IPS-18c (cell line): ENCODE data around the gene ACADS.

Experiments used
- H3K4me3 ChIP-seq: 2 replicates; pipeline ENCODE4 v1.7.0; 2013; ENCODE audit warnings: low read depth, mild to moderate bottlenecking, low read length, moderate library complexity; ENCODE audit not compliant: insufficient read depth
- H3K9me3 ChIP-seq: one replicate; pipeline ENCODE4 v1.6.1; 2013; ENCODE audit warnings: mild to moderate bottlenecking, low read length, moderate library complexity; ENCODE audit not compliant: control insufficient read depth, insufficient read depth

The ACADS gene

GRCh38 chr12:120759591-120760348 is 34.1 kb downstream of the ACADS start:
- no peaks in the 10 kb centered on the region for H3K9me3 ChIP-seq

GRCh38 chr12:120760349-120761254 is 35.0 kb downstream of the ACADS start:
- H3K9me3 ChIP-seq = no peaks in the 10 kb centered on the region
- H3K4me3 ChIP-seq = no peak overlapping the region

More at GRCh38 chr12:120759591-120760348, 34.1 kb downstream of the ACADS start:
- H3K4me3 ChIP-seq = no peak overlapping the region

GRCh38 chr12:120761519-120761934 is 35.9 kb downstream of the ACADS start:
- H3K4me3 ChIP-seq = no peak overlapping the region
- H3K9me3 ChIP-seq = no peaks in the 10 kb centered on the region

- no peaks in the 10 kb centered on the region for H3K9me3 ChIP-seq
- H3K4me3 ChIP-seq = no peak overlapping the region
Observed at GRCh38 chr12:120762086-120762485, 36.5 kb downstream of the ACADS start.

- Histone ChIP-seq H3K9me3 (no peaks in the 10 kb centered on the region), H3K4me3 (no peak overlapping the region)
Observed at GRCh38 chr12:120763250-120763649, 37.6 kb downstream of the ACADS start.

- Histone ChIP-seq H3K9me3 (no peaks in the 10 kb centered on the region), H3K4me3 (no peak overlapping the region)
Observed at GRCh38 chr12:120764816-120765215, 39.2 kb downstream of the ACADS start.

GRCh38 chr12:120766566-120766965 is 40.9 kb downstream of the ACADS start:
- H3K9me3 ChIP-seq = no peaks in the 10 kb centered on the region

GRCh38 chr12:120767071-120768024 is 41.7 kb downstream of the ACADS start:
- no peaks in the 10 kb centered on the region for H3K9me3 ChIP-seq
- H3K4me3 ChIP-seq = no peak overlapping the region

More at GRCh38 chr12:120766566-120766965, 40.9 kb downstream of the ACADS start:
- no peak overlapping the region for H3K4me3 ChIP-seq

GRCh38 chr12:120771097-120771496 is 45.5 kb downstream of the ACADS start:
- Histone ChIP-seq H3K4me3 (no peak overlapping the region), H3K9me3 (no peaks in the 10 kb centered on the region)

GRCh38 chr12:120774169-120774916 is 48.7 kb downstream of the ACADS start:
- no peaks in the 10 kb centered on the region for H3K9me3 ChIP-seq
- H3K4me3 ChIP-seq = no peak overlapping the region

- no peaks in the 10 kb centered on the region for H3K9me3 ChIP-seq
- no peak overlapping the region for H3K4me3 ChIP-seq
Observed at GRCh38 chr12:120775862-120776552, 50.4 kb downstream of the ACADS start.

GRCh38 chr12:120783197-120783596 is 57.6 kb downstream of the ACADS start:
- H3K4me3 ChIP-seq = no peak overlapping the region
- no peaks in the 10 kb centered on the region for H3K9me3 ChIP-seq

GRCh38 chr12:120784804-120785203 is 59.2 kb downstream of the ACADS start:
- H3K4me3 ChIP-seq = no peak overlapping the region
- no peaks in the 10 kb centered on the region for H3K9me3 ChIP-seq

GRCh38 chr12:120787889-120788288 is 62.3 kb downstream of the ACADS start:
- no peak overlapping the region for H3K4me3 ChIP-seq
- no peaks in the 10 kb centered on the region for H3K9me3 ChIP-seq
